Activated CD8-positive, alpha-beta memory T cell treated with anti-CD3 and anti-CD28 coated beads for 48 hours (primary cell): ENCODE data around the gene ZNF444.

Source experiments
- DNase-seq, 3 experiments: peaks; one replicate each; pipeline ENCODE4 v3.0.0-alpha.2; 2020; ENCODE audit warnings: low read depth in 2 of 3, low spot score in 2 of 3

The ZNF444 gene

GRCh38 chr19:56106993-56107392, 34.1 kb upstream of the ZNF444 start:
- DNase-seq: no peak

- no peak for DNase-seq
Observed at GRCh38 chr19:56107626-56108351, 33.3 kb upstream of the ZNF444 start.

- DNase-seq: no peak
Observed at GRCh38 chr19:56108447-56109195, 32.5 kb upstream of the ZNF444 start.

GRCh38 chr19:56109226-56109625, 31.9 kb upstream of the ZNF444 start:
- no peak for DNase-seq

GRCh38 chr19:56110515-56111448, 30.3 kb upstream of the ZNF444 start:
- no peak for DNase-seq

- DNase-seq: peak in 1 of 3 experiments; percentile 12
Observed at GRCh38 chr19:56111601-56112312, 29.3 kb upstream of the ZNF444 start.

GRCh38 chr19:56112313-56112709, 28.8 kb upstream of the ZNF444 start:
- DNase-seq: no peak

- DNase-seq: no peak
Observed at GRCh38 chr19:56113074-56113632, 27.9 kb upstream of the ZNF444 start.

- DNase-seq: no peak
Observed at GRCh38 chr19:56114051-56114777, 26.9 kb upstream of the ZNF444 start.

GRCh38 chr19:56114778-56115110, 26.3 kb upstream of the ZNF444 start:
- no peak for DNase-seq

GRCh38 chr19:56115490-56115889, 25.6 kb upstream of the ZNF444 start:
- no peak for DNase-seq

- DNase-seq: no peak
Observed at GRCh38 chr19:56116606-56117005, 24.5 kb upstream of the ZNF444 start.

GRCh38 chr19:56117376-56117884, 23.7 kb upstream of the ZNF444 start:
- DNase-seq: no peak

GRCh38 chr19:56117889-56118288, 23.2 kb upstream of the ZNF444 start:
- DNase-seq: no peak

GRCh38 chr19:56118666-56119581, 22.2 kb upstream of the ZNF444 start:
- no peak for DNase-seq

GRCh38 chr19:56119582-56119978, 21.5 kb upstream of the ZNF444 start:
- DNase-seq: no peak

- no peak for DNase-seq
Observed at GRCh38 chr19:56120002-56120370, 21.1 kb upstream of the ZNF444 start.

GRCh38 chr19:56120371-56121179, 20.5 kb upstream of the ZNF444 start:
- DNase-seq: peak; percentile 61 to 74 (median 63)
